ENCODE data around the gene ZNF608.

The ZNF608 gene

GRCh38 chr5:124738681-124739633, 7.5 kb downstream of the ZNF608 start:
- DNase-seq (ENCODE audit: low read depth in 3 of 3): no peak

GRCh38 chr5:124737651-124738050, 8.8 kb downstream of the ZNF608 start:
- no peak for DNase-seq (ENCODE audit: low read depth in 3 of 3)

- no peak for DNase-seq (ENCODE audit: low read depth in 3 of 3)
Measured at GRCh38 chr5:124736805-124737188, 9.6 kb downstream of the ZNF608 start.

GRCh38 chr5:124736082-124736804, 10.2 kb downstream of the ZNF608 start:
- DNase-seq (ENCODE audit: low read depth in 3 of 3): no peak

GRCh38 chr5:124735169-124735858, 11.1 kb downstream of the ZNF608 start:
- DNase-seq (ENCODE audit: low read depth in 3 of 3): no peak

- DNase-seq (ENCODE audit: low read depth in 3 of 3): no peak
Measured at GRCh38 chr5:124734574-124735168, 11.8 kb downstream of the ZNF608 start.

- no peak for DNase-seq (ENCODE audit: low read depth in 3 of 3)
Measured at GRCh38 chr5:124733329-124733650, 13.1 kb downstream of the ZNF608 start.

- no peak for DNase-seq (ENCODE audit: low read depth in 3 of 3)
Measured at GRCh38 chr5:124732428-124733328, 13.8 kb downstream of the ZNF608 start.

GRCh38 chr5:124730381-124730780, 16.1 kb downstream of the ZNF608 start:
- no peak for DNase-seq (ENCODE audit: low read depth in 3 of 3)

GRCh38 chr5:124729720-124730359, 16.6 kb downstream of the ZNF608 start:
- DNase-seq (ENCODE audit: low read depth in 3 of 3): no peak

GRCh38 chr5:124728968-124729332, 17.5 kb downstream of the ZNF608 start:
- DNase-seq (ENCODE audit: low read depth in 3 of 3): no peak

- no peak for DNase-seq (ENCODE audit: low read depth in 3 of 3)
Measured at GRCh38 chr5:124728331-124728967, 18.0 kb downstream of the ZNF608 start.

- no peak for DNase-seq (ENCODE audit: low read depth in 3 of 3)
Measured at GRCh38 chr5:124726631-124727362, 19.6 kb downstream of the ZNF608 start.

GRCh38 chr5:124725622-124726258, 20.7 kb downstream of the ZNF608 start:
- no peak for DNase-seq (ENCODE audit: low read depth in 3 of 3)

GRCh38 chr5:124725040-124725434, 21.4 kb downstream of the ZNF608 start:
- DNase-seq (ENCODE audit: low read depth in 3 of 3): no peak

GRCh38 chr5:124724357-124725039, 21.9 kb downstream of the ZNF608 start:
- no peak for DNase-seq (ENCODE audit: low read depth in 3 of 3)

GRCh38 chr5:124721229-124721735, 25.2 kb downstream of the ZNF608 start:
- DNase-seq (ENCODE audit: low read depth in 3 of 3): no peak

GRCh38 chr5:124720593-124720992, 25.8 kb downstream of the ZNF608 start:
- no peak for DNase-seq (ENCODE audit: low read depth in 3 of 3)
